Activated CD4-positive, alpha-beta T cell treated with anti-CD3 and anti-CD28 coated beads, Interleukin-2, amount 10 ng/mL, durations not matched to agents 24 days and 14 days (primary cell): ENCODE measurements around the gene PRIM2. TPM values are rescaled to one million over a fixed set of nuclear protein-coding genes. Genes with fewer than 3 reads are reported as not detected.
"Not testable (repeated sequence)": the region's sequence is repeated elsewhere in the genome, so short reads cannot be mapped to it uniquely, and the experiment has no call there.

Experiments
- DNase-seq: peaks from one replicate; pipeline ENCODE4 v3.0.0; 2022
- H3K27ac Mint-ChIP-seq: one replicate; pipeline ENCODE4 v1.8.0; 2022; ENCODE audit warnings: mild to moderate bottlenecking, mixed read lengths
- H3K27me3 Mint-ChIP-seq: one replicate; pipeline ENCODE4 v1.8.0; 2022; ENCODE audit warnings: mixed read lengths
- H3K36me3 Mint-ChIP-seq: one replicate; pipeline ENCODE4 v1.8.0; 2022; ENCODE audit warnings: low read depth, mild to moderate bottlenecking, mixed read lengths
- H3K4me1 Mint-ChIP-seq: one replicate; pipeline ENCODE4 v1.8.0; 2021; ENCODE audit warnings: mixed read lengths
- H3K4me3 Mint-ChIP-seq: one replicate; pipeline ENCODE4 v1.8.0; 2022; ENCODE audit warnings: mild to moderate bottlenecking, moderate library complexity, mixed read lengths
- H3K9me3 Mint-ChIP-seq: one replicate; pipeline ENCODE4 v1.8.0; 2021; ENCODE audit warnings: mixed read lengths
- intact Hi-C: fragments of 100-400 bp; cut with micrococcal nuclease; formaldehyde crosslinking; loops from one replicate; pipeline ENCODE4 v1.15.1; 2023
- total RNA-seq: library from RNA; stranded (reverse); gene quantifications from 2 replicates; pipeline ENCODE4 v1.2.3, GENCODE V29; 2022

The PRIM2 gene
- total RNA-seq, 1 donor from 2014 or later, result 41.3 TPM

DNA sequence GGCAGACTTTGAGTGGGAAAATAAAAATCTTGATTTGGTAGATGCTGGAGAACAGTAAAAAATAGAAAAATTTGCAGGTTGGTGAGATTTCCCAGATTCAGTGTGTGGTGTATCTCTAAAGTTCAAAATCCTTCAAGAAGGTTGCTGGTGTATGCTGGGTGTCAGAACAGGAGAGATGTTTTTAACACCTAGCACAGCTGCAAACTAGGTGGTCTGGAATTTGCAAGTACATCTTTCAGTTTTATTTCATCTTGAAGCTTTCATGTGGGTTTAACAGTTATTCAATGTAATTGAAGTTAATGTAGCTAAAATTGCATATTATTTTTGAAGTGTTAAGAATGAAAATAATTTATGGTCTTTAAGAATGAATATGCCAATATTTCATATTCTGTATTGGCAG is 40.9 kb downstream of the PRIM2 start:
- H3K27me3 Mint-ChIP-seq, DNase-seq, H3K9me3 Mint-ChIP-seq, H3K27ac Mint-ChIP-seq, intact Hi-C loops, H3K4me1 Mint-ChIP-seq, H3K4me3 Mint-ChIP-seq: not testable (repeated sequence)
- H3K36me3 Mint-ChIP-seq, result peaks cover 11% of the 10 kb centered on the region

DNA sequence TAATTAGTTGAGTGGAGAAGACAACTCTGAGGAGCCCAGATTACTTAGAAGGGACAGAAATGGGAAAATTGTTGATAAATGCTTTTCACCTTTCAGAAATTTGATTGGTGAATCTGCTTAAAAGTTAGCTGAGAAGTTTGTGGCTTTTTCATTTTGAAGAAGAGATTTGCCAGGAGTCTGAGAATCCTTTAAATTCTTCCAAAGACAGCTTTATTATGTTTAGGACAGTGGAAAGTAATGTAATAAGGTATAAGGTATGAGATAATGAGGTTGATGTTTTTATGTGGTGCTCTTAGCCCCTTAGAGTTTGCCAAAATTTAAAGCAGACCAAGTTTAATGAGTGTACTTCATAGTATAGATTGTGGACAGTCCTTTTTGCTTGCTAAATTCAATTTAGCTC is 42.3 kb downstream of the PRIM2 start:
- H3K27ac Mint-ChIP-seq, DNase-seq, H3K36me3 Mint-ChIP-seq, H3K4me3 Mint-ChIP-seq, intact Hi-C loops, H3K27me3 Mint-ChIP-seq, H3K4me1 Mint-ChIP-seq, H3K9me3 Mint-ChIP-seq: not testable (repeated sequence)

DNA sequence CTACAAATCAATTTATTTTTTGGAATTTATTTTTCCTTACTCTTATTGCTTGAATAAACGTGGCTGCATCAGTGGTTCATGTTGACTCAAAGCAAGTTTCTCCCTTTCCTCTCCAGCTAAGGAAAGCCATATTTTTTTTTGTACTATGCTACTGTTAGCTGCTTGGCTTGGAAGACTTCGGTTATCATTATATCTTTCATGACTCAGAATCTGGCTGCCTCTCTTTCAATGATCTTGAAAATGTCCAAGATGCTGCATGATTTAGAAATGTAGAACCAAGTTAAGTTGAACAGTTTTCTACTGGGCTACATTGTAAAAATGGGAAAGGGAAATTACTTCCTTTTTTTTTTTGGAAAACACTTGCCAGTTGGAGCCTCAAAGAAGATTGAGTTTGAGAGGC is 44.9 kb downstream of the PRIM2 start:
- H3K27me3 Mint-ChIP-seq, intact Hi-C loops, H3K9me3 Mint-ChIP-seq, DNase-seq, H3K4me3 Mint-ChIP-seq, H3K4me1 Mint-ChIP-seq, H3K27ac Mint-ChIP-seq: not testable (repeated sequence)
- peaks cover 12% of the 10 kb centered on the region for H3K36me3 Mint-ChIP-seq

DNA sequence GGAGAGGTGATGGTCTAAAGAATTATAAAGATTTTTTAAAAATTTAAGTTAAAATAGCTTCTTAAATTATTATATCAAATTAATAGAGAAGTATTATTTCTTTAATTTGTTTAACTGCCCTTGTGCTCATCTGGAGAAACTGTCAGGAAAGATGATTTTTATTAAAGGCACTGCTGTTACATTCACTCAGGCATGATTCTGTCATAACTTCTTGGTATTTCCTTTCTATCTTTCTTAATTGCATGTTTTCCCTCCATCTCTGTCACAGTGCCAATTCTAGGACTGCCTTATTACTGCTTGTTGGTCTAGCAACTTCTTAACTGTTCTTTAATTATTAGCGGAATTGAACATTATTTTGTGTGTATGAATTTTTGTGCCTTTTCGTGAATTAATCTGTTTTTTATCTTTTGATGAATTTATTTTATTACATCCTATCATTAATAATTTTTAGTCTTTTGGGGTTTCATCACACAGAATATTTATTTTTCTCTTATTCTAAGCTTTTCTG is 47.7 kb downstream of the PRIM2 start:
- H3K27ac Mint-ChIP-seq, intact Hi-C loops, H3K9me3 Mint-ChIP-seq, H3K4me3 Mint-ChIP-seq, H3K27me3 Mint-ChIP-seq, DNase-seq, H3K4me1 Mint-ChIP-seq: not testable (repeated sequence)
- H3K36me3 Mint-ChIP-seq, result peaks cover 13% of the 10 kb centered on the region

DNA sequence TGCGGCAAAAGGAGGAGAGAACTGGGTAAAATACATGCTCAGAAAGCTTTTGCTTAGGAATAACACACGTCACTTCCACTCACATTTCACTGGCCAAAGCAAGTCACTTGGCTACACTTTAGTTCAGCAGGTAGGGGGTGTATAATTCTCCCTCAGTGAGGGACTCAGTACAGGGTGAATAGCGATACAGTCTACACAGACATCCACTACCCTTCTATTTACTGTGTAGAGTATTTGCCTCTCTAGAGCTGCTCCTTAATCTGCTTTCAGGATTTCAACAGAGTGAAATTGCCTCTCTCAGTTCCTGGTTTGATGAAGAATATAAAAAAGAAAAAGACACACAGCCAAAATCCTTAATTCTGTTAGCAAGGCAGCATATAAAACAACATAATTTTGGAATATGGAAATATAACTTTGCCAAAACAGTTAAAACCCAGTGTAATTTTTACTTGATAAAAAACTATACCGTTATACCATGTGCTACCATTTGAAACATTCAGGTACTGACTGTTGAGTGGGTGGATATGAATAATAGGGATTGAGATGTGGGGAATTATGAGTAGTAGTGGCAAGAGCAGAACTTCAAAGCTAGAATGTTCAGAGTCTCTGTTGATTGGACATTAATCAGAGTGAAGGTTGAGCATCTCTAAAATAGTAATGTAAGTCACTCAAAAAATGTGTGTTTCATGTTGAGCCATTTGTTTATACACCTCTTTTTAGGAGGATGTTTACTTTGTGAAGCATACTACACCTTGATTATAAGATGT is 51.7 kb downstream of the PRIM2 start:
- H3K4me3 Mint-ChIP-seq, intact Hi-C loops, H3K27me3 Mint-ChIP-seq, H3K9me3 Mint-ChIP-seq, DNase-seq, H3K4me1 Mint-ChIP-seq: not testable (repeated sequence)
- Mint-ChIP-seq H3K36me3 (peaks cover 17% of the 10 kb centered on the region), H3K27ac (peak overlapping the region; percentile 60)

DNA sequence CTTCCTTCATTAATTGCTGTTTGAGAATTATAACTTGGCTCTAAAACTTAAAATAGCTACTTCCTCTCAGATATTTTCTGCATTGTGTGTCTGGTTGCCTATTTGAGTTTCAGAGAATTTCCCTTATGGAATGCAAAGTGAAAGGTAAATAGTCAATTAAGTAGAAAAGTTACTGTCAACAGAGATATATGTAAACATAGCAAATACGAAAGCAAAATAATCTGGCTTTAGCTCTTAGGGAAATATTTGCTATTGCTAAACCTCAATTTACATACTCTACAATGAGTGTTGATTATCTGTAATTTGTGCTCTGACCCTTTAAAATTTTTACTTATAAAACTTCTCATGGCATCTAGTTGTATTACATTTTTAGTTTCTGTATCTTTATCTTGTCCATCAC is 54.3 kb downstream of the PRIM2 start:
- H3K27me3 Mint-ChIP-seq, DNase-seq, H3K4me1 Mint-ChIP-seq, H3K4me3 Mint-ChIP-seq, H3K27ac Mint-ChIP-seq, intact Hi-C loops, H3K9me3 Mint-ChIP-seq: not testable (repeated sequence)
- peaks cover 14% of the 10 kb centered on the region for H3K36me3 Mint-ChIP-seq

DNA sequence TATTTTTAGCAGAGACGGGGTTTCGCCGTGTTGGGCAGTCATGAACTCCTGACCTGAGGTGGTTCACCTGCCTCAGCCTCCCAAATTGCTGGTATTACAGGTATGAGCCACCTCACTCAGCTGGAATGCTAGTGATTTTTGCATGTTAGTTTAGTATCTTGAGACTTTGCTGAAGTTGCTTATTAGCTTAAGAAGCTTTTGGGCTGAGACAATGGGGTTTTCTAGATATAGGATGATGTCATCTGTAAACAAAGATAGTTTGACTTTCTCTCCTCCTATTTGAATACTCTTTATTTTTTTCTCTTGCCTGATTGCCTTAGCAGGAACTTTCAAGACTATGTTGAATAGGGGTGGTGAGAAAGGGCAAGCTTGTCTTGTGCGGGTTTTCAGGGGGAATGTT is 57.3 kb downstream of the PRIM2 start:
- H3K4me1 Mint-ChIP-seq, intact Hi-C loops, H3K9me3 Mint-ChIP-seq, H3K27me3 Mint-ChIP-seq, DNase-seq, H3K27ac Mint-ChIP-seq, H3K4me3 Mint-ChIP-seq: not testable (repeated sequence)
- peaks cover 14% of the 10 kb centered on the region for H3K36me3 Mint-ChIP-seq

DNA sequence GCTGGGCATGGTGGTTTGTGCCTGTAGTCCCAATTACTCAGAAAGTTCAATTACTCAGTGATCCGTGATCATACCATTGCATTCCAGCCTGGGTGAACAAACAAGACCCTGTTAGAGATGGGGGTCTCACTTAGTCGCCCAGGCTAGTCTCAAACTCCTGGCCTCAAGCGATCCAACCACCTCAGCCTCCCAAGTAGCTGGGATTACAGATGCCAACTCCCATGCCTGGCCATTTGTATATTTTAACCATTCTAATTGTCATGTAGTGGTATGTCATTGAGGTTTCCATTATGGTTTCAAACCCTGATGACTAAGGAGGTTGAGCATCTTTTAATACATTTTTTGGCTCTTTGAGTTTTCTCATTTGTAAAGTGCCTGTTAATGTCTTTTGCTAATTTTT is 58.7 kb downstream of the PRIM2 start:
- intact Hi-C loops, result not testable (repeated sequence)

DNA sequence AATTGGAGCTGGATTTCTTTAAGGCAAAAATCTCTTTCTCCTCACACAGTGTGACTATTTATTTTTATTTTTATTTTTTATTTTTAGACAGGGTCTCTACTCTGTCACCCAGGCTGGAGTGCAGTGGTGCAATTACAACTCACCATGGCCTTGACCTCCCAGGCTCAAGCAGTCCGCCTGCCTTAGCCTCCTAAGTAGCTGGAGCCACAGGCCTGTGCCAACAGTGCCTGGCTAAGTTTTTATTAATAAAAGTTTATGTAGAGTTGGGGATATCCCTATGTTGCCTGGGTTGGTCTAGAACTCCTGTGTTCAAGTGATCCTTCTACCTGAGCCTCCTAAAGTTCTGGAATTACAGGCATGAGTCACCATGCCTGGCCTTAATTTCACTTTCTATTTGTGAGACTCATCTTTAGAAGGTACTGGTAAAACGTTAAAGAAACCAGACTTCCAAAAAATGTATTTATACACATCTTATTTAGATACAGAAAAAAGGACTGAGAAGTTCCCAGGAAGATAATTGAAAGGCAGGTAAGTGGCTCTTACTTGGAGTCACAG is 71.7 kb downstream of the PRIM2 start:
- H3K4me3 Mint-ChIP-seq, DNase-seq, H3K9me3 Mint-ChIP-seq, H3K27me3 Mint-ChIP-seq, H3K4me1 Mint-ChIP-seq, H3K27ac Mint-ChIP-seq, intact Hi-C loops: not testable (repeated sequence)
- peaks cover 27% of the 10 kb centered on the region for H3K36me3 Mint-ChIP-seq

More for the DNA sequence above, 58.7 kb downstream of the PRIM2 start:
- H3K27me3 Mint-ChIP-seq, H3K4me1 Mint-ChIP-seq, DNase-seq, H3K9me3 Mint-ChIP-seq, H3K27ac Mint-ChIP-seq, H3K4me3 Mint-ChIP-seq: not testable (repeated sequence)
- H3K36me3 Mint-ChIP-seq, result peaks cover 20% of the 10 kb centered on the region

DNA sequence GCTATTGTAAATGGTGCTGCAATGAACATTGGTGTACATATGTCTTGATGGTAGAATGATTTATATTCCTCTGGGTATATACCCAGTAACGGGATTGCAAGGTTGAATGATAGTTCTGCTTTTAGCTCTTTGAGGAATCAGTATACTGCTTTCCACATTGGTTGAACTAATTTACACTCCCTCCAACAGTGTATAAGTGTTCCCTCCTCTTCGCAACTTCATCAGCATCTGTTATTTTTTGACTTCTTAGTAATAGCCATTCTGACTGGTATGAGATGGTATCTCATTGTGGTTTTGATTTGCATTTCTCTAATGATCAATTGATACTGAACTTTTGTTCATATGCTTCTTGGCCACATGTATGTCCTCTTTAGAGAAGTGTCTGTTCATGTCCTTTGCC is 73.4 kb downstream of the PRIM2 start:
- H3K27ac Mint-ChIP-seq, intact Hi-C loops, DNase-seq, H3K27me3 Mint-ChIP-seq, H3K4me3 Mint-ChIP-seq: not testable (repeated sequence)
- Mint-ChIP-seq H3K4me1 (peaks cover 15% of the 10 kb centered on the region), H3K9me3 (peaks cover 13% of the 10 kb centered on the region), H3K36me3 (peaks cover 36% of the 10 kb centered on the region)

DNA sequence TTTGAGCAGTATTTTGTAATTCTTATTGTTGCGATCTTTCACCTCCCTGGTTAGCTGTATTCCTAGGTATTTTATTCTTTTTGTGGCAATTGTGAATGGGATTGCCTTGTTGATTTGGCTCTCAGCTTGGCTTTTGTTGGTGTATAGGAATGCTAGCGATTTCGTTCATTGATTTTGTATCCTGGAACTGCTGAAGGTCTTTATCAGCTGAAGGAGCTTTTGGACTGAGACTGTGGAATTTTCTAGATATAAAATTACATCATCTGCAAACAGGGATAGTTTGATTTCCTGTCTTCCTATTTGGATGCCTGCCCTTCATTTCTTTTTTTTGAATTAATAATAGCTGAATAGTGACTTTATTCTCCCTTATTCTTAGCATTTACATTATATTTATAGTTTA is 74.6 kb downstream of the PRIM2 start:
- H3K27me3 Mint-ChIP-seq, intact Hi-C loops, H3K4me3 Mint-ChIP-seq, H3K27ac Mint-ChIP-seq, DNase-seq: not testable (repeated sequence)
- peaks cover 15% of the 10 kb centered on the region for H3K4me1 Mint-ChIP-seq
- H3K9me3 Mint-ChIP-seq, result peaks cover 23% of the 10 kb centered on the region
- peaks cover 46% of the 10 kb centered on the region for H3K36me3 Mint-ChIP-seq

DNA sequence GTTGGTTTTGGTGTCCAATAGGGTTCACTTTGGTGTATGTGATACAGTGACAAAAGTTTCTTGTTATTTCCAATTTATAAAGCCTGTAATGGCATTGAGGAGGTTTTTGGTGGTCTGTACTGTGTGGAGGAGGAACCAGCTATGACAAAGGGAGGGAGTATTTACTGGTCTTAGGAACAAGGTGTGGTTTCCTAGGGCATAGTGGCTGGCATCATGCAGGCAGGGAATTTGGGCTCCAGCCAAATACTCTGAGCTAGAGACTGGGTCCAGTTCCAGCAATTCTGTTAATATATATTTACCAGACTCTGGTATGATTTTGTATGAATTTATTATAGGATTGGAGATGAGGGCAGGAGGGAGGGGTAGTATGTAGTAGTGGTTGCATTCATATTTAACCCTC is 101.9 kb downstream of the PRIM2 start:
- peaks cover 12% of the 10 kb centered on the region for H3K36me3 Mint-ChIP-seq
- H3K9me3 Mint-ChIP-seq, H3K4me3 Mint-ChIP-seq, intact Hi-C loops, DNase-seq, H3K27ac Mint-ChIP-seq, H3K27me3 Mint-ChIP-seq, H3K4me1 Mint-ChIP-seq: not testable (repeated sequence)

DNA sequence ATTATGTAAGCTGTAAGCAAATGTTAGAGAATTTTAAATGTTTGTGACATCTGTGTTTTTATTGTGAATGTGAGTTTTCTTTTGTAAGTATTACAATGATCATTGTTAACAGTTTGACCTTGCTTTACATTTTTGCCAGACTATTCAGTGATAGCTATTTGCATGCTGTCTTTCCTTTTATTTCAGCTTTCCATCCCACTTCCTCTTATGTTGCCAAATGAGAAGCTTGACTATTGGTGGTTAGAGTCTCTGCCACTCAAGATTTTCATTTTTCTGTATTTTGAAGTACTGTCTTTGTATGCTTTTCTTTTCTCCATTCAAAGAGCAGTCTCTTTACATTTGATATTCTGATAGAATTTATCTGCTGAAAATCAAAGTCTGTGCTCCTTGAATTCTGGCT is 104.1 kb downstream of the PRIM2 start:
- H3K36me3 Mint-ChIP-seq, result peaks cover 12% of the 10 kb centered on the region
- H3K4me1 Mint-ChIP-seq, result peaks cover 2% of the 10 kb centered on the region
- no peaks in the 10 kb centered on the region for H3K27me3 Mint-ChIP-seq
- no peaks in the 10 kb centered on the region for H3K9me3 Mint-ChIP-seq
- H3K27ac Mint-ChIP-seq, result no peak overlapping the region
- intact Hi-C loops, result no loop called here
- no peak for DNase-seq
- H3K4me3 Mint-ChIP-seq, result no peak overlapping the region

DNA sequence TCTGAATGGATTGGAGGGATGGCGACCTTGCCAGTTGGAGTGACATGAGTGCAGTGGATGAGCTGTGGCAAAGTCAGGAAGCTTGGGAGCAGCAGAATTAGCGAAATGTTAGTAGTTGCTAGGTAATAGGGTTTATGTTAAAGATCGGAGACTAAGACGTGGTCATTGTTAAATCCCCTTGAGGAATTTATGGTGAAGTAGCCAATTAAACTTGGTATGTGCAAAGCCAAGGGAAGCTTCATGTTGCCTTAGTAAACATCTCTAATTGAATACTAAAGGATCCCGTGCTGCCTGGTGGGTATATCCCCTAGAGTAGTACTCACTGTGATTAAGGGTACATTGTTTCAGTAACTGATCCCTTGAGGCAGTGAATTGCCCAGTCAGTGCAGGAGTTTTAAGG is 106.0 kb downstream of the PRIM2 start:
- Mint-ChIP-seq H3K9me3 (no peaks in the 10 kb centered on the region), H3K4me1 (peaks cover 2% of the 10 kb centered on the region), H3K27ac (no peak overlapping the region), H3K4me3 (no peak overlapping the region), H3K27me3 (no peaks in the 10 kb centered on the region), H3K36me3 (peaks cover 11% of the 10 kb centered on the region)
- intact Hi-C loops, result no loop called here
- DNase-seq, result no peak
